Trophoblast cell (in vitro differentiated cells and primary cell): Measurements from ENCODE around the gene CACNG1.

Experiments
- DNase-seq, 2 donors: peaks; one replicate each; pipeline ENCODE4 v3.0.0-alpha.2; 2016
- H2AFZ ChIP-seq: 2 replicates; pipeline ENCODE4 v1.6.1; 2013; ENCODE audit warnings: low read length, moderate library complexity, mild to moderate bottlenecking; ENCODE audit not compliant: insufficient read depth, poor library complexity
- H2AK5ac ChIP-seq: 2 replicates; pipeline ENCODE4 v1.6.1; 2013; ENCODE audit warnings: mild to moderate bottlenecking, low read length
- H2BK120ac ChIP-seq: 2 replicates; pipeline ENCODE4 v1.6.1; 2013; ENCODE audit warnings: low read length, mild to moderate bottlenecking, moderate library complexity; ENCODE audit not compliant: insufficient read depth, poor library complexity
- H2BK12ac ChIP-seq: 2 replicates; pipeline ENCODE4 v1.6.1; 2013; ENCODE audit warnings: mild to moderate bottlenecking, low read length, moderate library complexity
- H2BK5ac ChIP-seq: 2 replicates; pipeline ENCODE4 v1.6.1; 2013; ENCODE audit warnings: low read length, low read depth, moderate library complexity, mild to moderate bottlenecking; ENCODE audit not compliant: poor library complexity
- H3K14ac ChIP-seq: 2 replicates; pipeline ENCODE4 v1.6.1; 2013; ENCODE audit warnings: mild to moderate bottlenecking, low read length
- H3K18ac ChIP-seq: 2 replicates; pipeline ENCODE4 v1.6.1; 2013; ENCODE audit warnings: mild to moderate bottlenecking, low read length
- H3K23ac ChIP-seq: 2 replicates; pipeline ENCODE4 v1.6.1; 2013; ENCODE audit warnings: low read length
- H3K27ac ChIP-seq: 2 replicates; pipeline ENCODE4 v1.5.1; 2013; ENCODE audit warnings: low read depth, mild to moderate bottlenecking, inconsistent platforms, low read length, moderate library complexity
- H3K27me3 ChIP-seq: 2 replicates; pipeline ENCODE4 v1.6.1; 2013; ENCODE audit warnings: inconsistent platforms, mild to moderate bottlenecking, low read length, moderate library complexity; ENCODE audit not compliant: insufficient read depth
- H3K36me3 ChIP-seq, 2 experiments: 1 replicate in 1 of 2; 2 replicates in 1 of 2; pipeline ENCODE4 v1.6.1; 2013; ENCODE audit warnings: low read length in 2 of 2, mild to moderate bottlenecking in 2 of 2, moderate library complexity in 1 of 2; ENCODE audit not compliant: insufficient read depth in 2 of 2, control insufficient read depth in 1 of 2
- H3K4ac ChIP-seq: 2 replicates; pipeline ENCODE4 v1.6.1; 2013; ENCODE audit warnings: low read depth, mild to moderate bottlenecking, low read length, moderate library complexity
- H3K4me1 ChIP-seq, 2 experiments: 1 replicate in 1 of 2; 2 replicates in 1 of 2; pipeline ENCODE4 v1.6.1; 2013; ENCODE audit warnings: low read length in 2 of 2, mild to moderate bottlenecking in 2 of 2, moderate library complexity in 1 of 2; ENCODE audit not compliant: insufficient read depth in 2 of 2, control insufficient read depth in 1 of 2
- H3K4me2 ChIP-seq: 2 replicates; pipeline ENCODE4 v1.6.1; 2013; ENCODE audit warnings: inconsistent platforms, mild to moderate bottlenecking, low read length, moderate library complexity
- H3K4me3 ChIP-seq: 2 replicates; pipeline ENCODE4 v1.5.1; 2013; ENCODE audit warnings: mild to moderate bottlenecking, low read depth, low read length, inconsistent platforms
- H3K79me1 ChIP-seq: one replicate; pipeline ENCODE4 v1.6.1; 2013; ENCODE audit warnings: low read length
- H3K79me2 ChIP-seq: 2 replicates; pipeline ENCODE4 v1.6.1; 2013; ENCODE audit warnings: low read length, mild to moderate bottlenecking; ENCODE audit not compliant: control insufficient read depth, insufficient read depth, poor library complexity
- H3K9ac ChIP-seq: 2 replicates; pipeline ENCODE4 v1.6.1; 2013; ENCODE audit warnings: mild to moderate bottlenecking, low read length
- H3K9me3 ChIP-seq: 2 replicates; pipeline ENCODE4 v1.6.1; 2013; ENCODE audit warnings: low read depth, mild to moderate bottlenecking, control low read depth, inconsistent platforms, low read length; ENCODE audit not compliant: insufficient read depth
- H4K12ac ChIP-seq: 2 replicates; pipeline ENCODE4 v1.6.1; 2013; ENCODE audit warnings: low read depth, mild to moderate bottlenecking, low read length, moderate library complexity
- H4K8ac ChIP-seq: 2 replicates; pipeline ENCODE4 v1.6.1; 2013; ENCODE audit warnings: low read depth, mild to moderate bottlenecking, low read length, moderate library complexity
- H4K91ac ChIP-seq: one replicate; pipeline ENCODE4 v1.6.1; 2013; ENCODE audit warnings: low read depth, mild to moderate bottlenecking, low read length, moderate library complexity
- WGBS: extraction: QIAGEN DNeasy Blood & Tissue Kit; methylation state at CpG from one replicate; pipeline ENCODE4 v1.1.7; 2013; ENCODE audit warnings: missing lambda C conversion rate; ENCODE audit not compliant: insufficient read length, insufficient coverage; ENCODE audit errors: extremely low coverage; 5-methylcytosine and 5-hydroxymethylcytosine counted together

The CACNG1 gene

GRCh38 chr17:67056746-67057490 is 12.6 kb downstream of the CACNG1 start:
- H3K23ac ChIP-seq, result no peak overlapping the region
- peaks cover 8% of the 10 kb centered on the region for H3K9me3 ChIP-seq
- no peak overlapping the region for H3K9ac ChIP-seq
- H2BK5ac ChIP-seq, result no peak overlapping the region
- H2AK5ac ChIP-seq, result no peak overlapping the region
- no peak overlapping the region for H3K4me2 ChIP-seq
- no peaks in the 10 kb centered on the region for H3K27me3 ChIP-seq
- no peak overlapping the region for H4K12ac ChIP-seq
- H4K91ac ChIP-seq, result no peak overlapping the region
- no peak overlapping the region for H2AFZ ChIP-seq
- WGBS, result no CpG with 5 or more reads among the region's 18 CpGs
- no peak overlapping the region for H2BK12ac ChIP-seq
- H3K4me1 ChIP-seq, result no peaks in the 10 kb centered on the region
- no peaks in the 10 kb centered on the region for H3K79me1 ChIP-seq
- no peak overlapping the region for H2BK120ac ChIP-seq
- no peak for DNase-seq
- H3K4me3 ChIP-seq, result no peak overlapping the region
- no peak overlapping the region for H3K4ac ChIP-seq
- no peaks in the 10 kb centered on the region for H3K79me2 ChIP-seq
- no peak overlapping the region for H3K18ac ChIP-seq
- no peak overlapping the region for H3K14ac ChIP-seq
- H4K8ac ChIP-seq, result no peak overlapping the region
- no peaks in the 10 kb centered on the region for H3K36me3 ChIP-seq
- H3K27ac ChIP-seq, result no peak overlapping the region

GRCh38 chr17:67058036-67058435 is 13.7 kb downstream of the CACNG1 start:
- Histone ChIP-seq H2BK12ac (no peak overlapping the region), H3K79me1 (no peaks in the 10 kb centered on the region), H3K18ac (no peak overlapping the region), H3K36me3 (no peaks in the 10 kb centered on the region), H2AFZ (no peak overlapping the region), H4K8ac (no peak overlapping the region), H3K4me3 (no peak overlapping the region), H3K4me2 (no peak overlapping the region), H3K27me3 (no peaks in the 10 kb centered on the region), H4K91ac (no peak overlapping the region), H2BK5ac (no peak overlapping the region), H2AK5ac (no peak overlapping the region), H3K9ac (no peak overlapping the region), H3K27ac (no peak overlapping the region), H3K23ac (no peak overlapping the region), H3K79me2 (no peaks in the 10 kb centered on the region), H4K12ac (no peak overlapping the region), H3K14ac (no peak overlapping the region), H3K4me1 (no peaks in the 10 kb centered on the region), H3K9me3 (peaks cover 8% of the 10 kb centered on the region), H2BK120ac (no peak overlapping the region), H3K4ac (no peak overlapping the region)
- WGBS, result no CpG with 5 or more reads among the region's 8 CpGs
- no peak for DNase-seq

- Histone ChIP-seq H2AK5ac (no peak overlapping the region), H3K14ac (no peak overlapping the region), H3K79me1 (no peaks in the 10 kb centered on the region), H4K12ac (no peak overlapping the region), H2BK120ac (no peak overlapping the region), H3K4me2 (no peak overlapping the region), H3K18ac (no peak overlapping the region), H2BK12ac (no peak overlapping the region), H4K8ac (no peak overlapping the region), H3K27me3 (no peaks in the 10 kb centered on the region), H3K4me3 (no peak overlapping the region), H3K9me3 (peaks cover 8% of the 10 kb centered on the region), H3K23ac (no peak overlapping the region), H3K79me2 (no peaks in the 10 kb centered on the region), H3K9ac (no peak overlapping the region), H2AFZ (no peak overlapping the region), H3K4ac (no peak overlapping the region), H3K27ac (no peak overlapping the region), H2BK5ac (no peak overlapping the region), H3K36me3 (no peaks in the 10 kb centered on the region), H4K91ac (no peak overlapping the region), H3K4me1 (no peaks in the 10 kb centered on the region)
- no CpG with 5 or more reads among the region's 6 CpGs for WGBS
- no peak for DNase-seq
Observed at GRCh38 chr17:67059372-67059771, 15.0 kb downstream of the CACNG1 start.

DNA sequence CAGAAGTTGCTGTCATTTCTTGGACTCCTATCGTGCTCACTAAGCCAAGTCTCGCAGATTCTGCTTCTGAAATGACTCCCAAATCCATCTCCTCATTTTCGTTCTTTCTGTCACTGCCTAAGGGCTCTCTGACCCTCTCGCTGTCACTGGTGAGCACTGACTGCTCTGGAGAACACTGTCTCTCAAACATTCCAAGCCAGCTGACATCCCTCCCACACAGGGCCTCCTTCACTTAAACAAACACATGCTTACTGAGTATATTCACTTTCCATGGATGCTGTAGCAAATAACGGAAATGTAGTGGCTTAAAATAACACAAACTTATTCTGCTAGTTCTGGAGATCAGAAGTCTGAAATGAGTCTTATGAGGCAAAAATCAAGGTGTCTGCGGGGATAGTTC is 18.8 kb downstream of the CACNG1 start:
- no peak overlapping the region for H3K4me2 ChIP-seq
- no peak overlapping the region for H3K4ac ChIP-seq
- H3K9me3 ChIP-seq, result peaks cover 2% of the 10 kb centered on the region
- no peak overlapping the region for H2BK5ac ChIP-seq
- no peak overlapping the region for H2BK120ac ChIP-seq
- no peak overlapping the region for H3K14ac ChIP-seq
- H2AFZ ChIP-seq, result no peak overlapping the region
- no peak for DNase-seq
- no peak overlapping the region for H4K8ac ChIP-seq
- H2BK12ac ChIP-seq, result no peak overlapping the region
- WGBS, result no CpG with 5 or more reads among the region's 6 CpGs
- no peak overlapping the region for H3K9ac ChIP-seq
- no peaks in the 10 kb centered on the region for H3K27me3 ChIP-seq
- H4K91ac ChIP-seq, result no peak overlapping the region
- no peak overlapping the region for H3K4me3 ChIP-seq
- no peaks in the 10 kb centered on the region for H3K79me2 ChIP-seq
- H3K23ac ChIP-seq, result no peak overlapping the region
- no peaks in the 10 kb centered on the region for H3K4me1 ChIP-seq
- H4K12ac ChIP-seq, result no peak overlapping the region
- H3K27ac ChIP-seq, result no peak overlapping the region
- H2AK5ac ChIP-seq, result no peak overlapping the region
- no peaks in the 10 kb centered on the region for H3K36me3 ChIP-seq
- H3K18ac ChIP-seq, result no peak overlapping the region
- H3K79me1 ChIP-seq, result no peaks in the 10 kb centered on the region
